GM18867 (cell line): ENCODE results near the gene TMEM235.
"Not testable (repeated sequence)": the region's sequence is repeated elsewhere in the genome, so short reads cannot be mapped to it uniquely, and the experiment has no call there.

ENCODE experiments used
- ATAC-seq: cut with Tn5 transposase; IDR thresholded peaks from one replicate; pipeline ENCODE4 v1.9.1; 2021; ENCODE audit warnings: mild to moderate bottlenecking, moderate library complexity; ENCODE audit not compliant: unreplicated experiment

The TMEM235 gene

GRCh38 chr17:78214706-78215061 is 16.7 kb upstream of the TMEM235 start:
- ATAC-seq, result no peak

GRCh38 chr17:78219396-78220150 is 11.9 kb upstream of the TMEM235 start:
- ATAC-seq, result no peak

GRCh38 chr17:78223061-78223460 is 8.4 kb upstream of the TMEM235 start:
- no peak for ATAC-seq

GRCh38 chr17:78223765-78224164 is 7.7 kb upstream of the TMEM235 start:
- ATAC-seq, result no peak

GRCh38 chr17:78224231-78225087 is 7.0 kb upstream of the TMEM235 start:
- no peak for ATAC-seq

GRCh38 chr17:78225088-78225865 is 6.2 kb upstream of the TMEM235 start:
- ATAC-seq, result no peak

- ATAC-seq, result no peak
These were observed 5.2 kb upstream of the TMEM235 start for GRCh38 chr17:78226055-78226758.

GRCh38 chr17:78226759-78227454 is 4.5 kb upstream of the TMEM235 start:
- ATAC-seq, result no peak

GRCh38 chr17:78227455-78227916 is 3.9 kb upstream of the TMEM235 start:
- no peak for ATAC-seq

GRCh38 chr17:78228176-78228575 is 3.3 kb upstream of the TMEM235 start:
- no peak for ATAC-seq

- no peak for ATAC-seq
These were observed 1.0 kb upstream of the TMEM235 start for GRCh38 chr17:78230252-78230962.

- no peak for ATAC-seq
These were observed 794 bp downstream of the TMEM235 start for GRCh38 chr17:78231991-78232858.

- ATAC-seq, result no peak
These were observed 1.4 kb downstream of the TMEM235 start for GRCh38 chr17:78232859-78233173.

GRCh38 chr17:78233678-78234077 is 2.2 kb downstream of the TMEM235 start:
- ATAC-seq, result no peak

- no peak for ATAC-seq
These were observed 2.9 kb downstream of the TMEM235 start for GRCh38 chr17:78234261-78234865.

- ATAC-seq, result not testable (repeated sequence)
These were observed 3.6 kb downstream of the TMEM235 start for GRCh38 chr17:78235022-78235421.

GRCh38 chr17:78235885-78236284 is 4.5 kb downstream of the TMEM235 start:
- no peak for ATAC-seq
